Measurements from ENCODE around the gene SLFNL1. TPM values are rescaled to one million over a fixed set of nuclear protein-coding genes. Genes with fewer than 3 reads are reported as not detected.

The SLFNL1 gene
- polyA plus RNA-seq, 1 donor: 1.1 TPM

DNA sequence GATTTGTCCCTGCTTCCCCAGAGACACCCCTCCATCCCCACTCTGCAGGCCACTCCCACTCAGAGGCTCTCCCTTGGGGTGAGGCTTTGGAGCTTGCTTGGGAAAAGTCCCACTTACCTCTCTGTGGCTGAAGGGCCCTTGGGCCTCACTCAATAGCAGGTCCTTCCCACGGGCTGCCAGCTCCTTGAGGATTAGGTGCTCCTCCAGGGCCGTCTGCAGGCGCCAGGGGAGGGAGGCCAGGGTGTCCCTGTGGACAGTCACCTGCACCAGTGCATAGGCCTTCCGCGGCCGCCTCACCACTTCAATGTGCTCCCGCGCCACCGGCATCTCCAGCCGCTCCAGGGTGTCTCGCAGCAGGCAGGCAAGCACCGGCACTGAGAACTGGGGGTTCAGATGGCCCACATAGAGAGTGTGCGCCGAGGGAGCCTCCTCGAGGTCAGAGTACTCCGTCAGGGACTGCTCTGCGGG is 1.4 kb downstream of the SLFNL1 start:
- DNase-seq: no peak

DNA sequence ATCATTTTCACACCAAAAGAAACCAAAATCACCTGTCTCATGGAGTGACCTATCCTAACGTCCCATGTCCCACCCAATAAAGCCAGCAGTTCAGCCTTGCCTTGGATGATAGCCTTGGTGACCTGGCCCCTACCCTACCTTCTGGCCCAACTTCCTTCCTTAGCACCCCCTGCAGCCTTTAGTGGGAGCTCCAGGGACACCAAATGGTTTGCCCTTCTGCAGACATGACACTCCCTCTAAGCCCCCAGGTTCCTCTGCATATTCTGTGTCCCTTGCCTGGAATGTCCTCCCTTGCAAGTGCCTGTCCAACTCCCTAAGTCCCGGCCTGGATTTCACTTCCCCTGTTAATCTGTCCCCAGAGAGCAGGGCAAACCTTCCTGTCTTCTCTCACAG is 2.2 kb downstream of the SLFNL1 start:
- no peak for DNase-seq

DNA sequence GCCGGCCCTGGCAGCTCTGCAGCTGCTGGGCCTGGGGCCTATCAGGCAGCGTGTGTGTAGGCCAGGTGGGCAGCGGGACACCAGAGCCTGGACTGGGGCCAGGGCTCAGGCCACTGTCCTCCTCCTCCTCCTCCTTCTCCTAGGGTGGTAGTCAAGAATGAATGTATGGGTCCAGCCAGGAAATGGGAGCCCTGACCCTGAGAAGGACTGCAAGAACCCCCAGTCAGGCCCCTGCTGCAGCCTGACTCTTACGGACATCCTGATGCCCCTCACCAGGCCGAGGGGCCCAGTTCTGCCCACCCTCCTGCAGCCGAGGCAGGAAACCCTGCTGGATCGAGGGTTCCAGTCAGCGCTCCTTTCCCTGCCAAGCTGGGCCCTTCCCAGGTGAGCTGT is 3.5 kb downstream of the SLFNL1 start:
- DNase-seq: no peak

GRCh38 chr1:41017141-41018017 is 4.1 kb downstream of the SLFNL1 start:
- no peak for DNase-seq

DNA sequence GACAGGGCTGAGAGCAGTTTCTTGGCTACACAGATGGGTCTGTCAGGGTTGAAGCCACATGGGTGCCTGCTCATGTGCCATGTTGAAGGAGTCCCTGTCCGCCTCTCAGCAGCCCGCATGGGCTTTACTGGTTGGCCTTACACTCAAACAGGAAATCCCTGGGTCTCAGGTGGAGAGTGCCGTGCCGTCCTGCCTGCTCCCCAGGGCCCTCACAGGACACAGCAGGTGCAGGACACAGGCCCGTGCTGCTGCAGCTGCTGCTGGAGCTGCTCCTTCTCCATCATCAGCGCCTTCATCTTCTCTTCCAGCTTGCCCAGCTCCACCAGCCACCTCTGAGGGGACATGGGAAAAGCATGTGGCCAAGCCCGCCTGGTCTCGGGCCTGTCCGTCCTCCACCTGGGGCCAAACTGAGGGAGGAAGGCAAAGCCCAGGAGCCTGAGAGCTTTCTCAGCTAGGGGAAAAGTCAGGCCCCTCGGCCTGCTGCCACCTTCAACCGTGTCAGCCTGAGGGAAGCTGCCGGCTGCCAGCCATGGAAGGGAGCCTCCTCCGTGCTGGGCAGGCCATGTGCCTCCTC is 5.5 kb downstream of the SLFNL1 start:
- no peak for DNase-seq

DNA sequence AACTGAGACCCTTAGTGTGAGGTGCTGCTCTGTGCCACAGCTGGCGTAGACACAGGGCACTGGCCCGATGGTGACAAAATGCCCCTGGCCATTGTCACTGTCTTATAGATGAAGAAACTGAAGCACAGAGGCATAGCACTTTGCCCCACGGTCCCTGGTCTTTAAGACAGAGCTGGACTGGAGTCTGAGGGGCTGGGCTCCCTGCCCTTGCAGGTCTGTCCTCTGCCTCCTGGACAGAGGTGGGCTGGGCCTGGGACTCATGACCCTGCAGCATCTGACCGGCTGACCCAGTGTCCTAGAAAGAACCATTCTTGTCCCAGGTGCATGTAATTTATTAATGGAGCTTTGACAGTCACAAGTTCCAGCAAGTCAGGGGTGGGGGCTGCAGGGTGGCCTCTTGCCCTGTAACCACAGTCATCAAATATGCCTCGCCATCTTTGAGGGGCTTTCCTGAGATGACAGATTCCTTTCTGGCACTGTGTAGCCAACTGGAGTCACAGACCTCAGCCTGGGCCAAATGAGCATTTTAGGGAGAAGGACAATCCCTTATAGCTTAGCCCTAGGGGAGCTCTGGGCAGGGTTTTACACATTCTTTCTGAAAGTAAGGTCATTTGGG is 6.1 kb downstream of the SLFNL1 start:
- DNase-seq: no peak

- no peak for DNase-seq
Measured at GRCh38 chr1:41014871-41015270, 6.7 kb downstream of the SLFNL1 start.

DNA sequence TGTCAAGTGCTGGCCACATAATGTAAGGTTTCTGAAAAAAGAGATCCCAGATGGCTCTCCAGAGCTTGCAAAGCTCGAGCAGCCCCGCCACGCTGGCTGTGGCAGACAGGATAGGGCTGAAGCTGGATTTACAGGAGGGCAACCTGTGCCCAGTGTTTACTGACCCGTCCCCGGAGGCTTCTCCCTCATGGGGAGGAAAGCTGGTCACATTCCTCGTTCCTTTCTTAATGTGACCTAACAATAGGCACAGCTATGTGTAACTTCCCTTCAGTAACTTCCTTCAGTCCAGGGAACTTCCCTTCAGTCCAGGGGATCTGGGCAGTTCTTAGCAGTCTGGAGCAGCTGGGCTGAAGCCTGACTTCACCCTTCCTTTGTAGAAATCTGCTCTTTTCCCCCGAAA is 7.7 kb downstream of the SLFNL1 start:
- no peak for DNase-seq

GRCh38 chr1:41013024-41013423 is 8.5 kb downstream of the SLFNL1 start:
- no peak for DNase-seq

GRCh38 chr1:41010345-41010744 is 11.2 kb downstream of the SLFNL1 start:
- DNase-seq: no peak

DNA sequence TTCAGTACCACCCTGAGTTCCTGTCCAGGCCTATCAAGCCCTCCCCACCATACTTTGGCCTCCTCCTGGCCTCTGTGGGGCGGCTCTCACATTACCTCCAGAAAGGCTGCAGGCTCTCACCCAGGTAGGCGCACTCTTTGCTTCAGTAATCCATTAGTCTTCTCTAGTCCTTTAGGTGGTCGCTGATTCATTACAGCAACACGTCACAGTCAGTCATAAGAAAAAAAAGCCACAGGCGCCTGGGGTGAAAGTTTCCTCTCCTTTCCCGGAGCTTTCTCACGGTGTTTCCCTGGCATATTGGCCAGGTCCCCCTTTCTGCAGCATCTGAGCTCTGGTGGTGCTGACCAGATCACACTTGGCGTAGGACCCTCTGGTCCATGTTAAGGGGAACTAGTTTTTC is 12.1 kb downstream of the SLFNL1 start:
- DNase-seq: no peak

DNA sequence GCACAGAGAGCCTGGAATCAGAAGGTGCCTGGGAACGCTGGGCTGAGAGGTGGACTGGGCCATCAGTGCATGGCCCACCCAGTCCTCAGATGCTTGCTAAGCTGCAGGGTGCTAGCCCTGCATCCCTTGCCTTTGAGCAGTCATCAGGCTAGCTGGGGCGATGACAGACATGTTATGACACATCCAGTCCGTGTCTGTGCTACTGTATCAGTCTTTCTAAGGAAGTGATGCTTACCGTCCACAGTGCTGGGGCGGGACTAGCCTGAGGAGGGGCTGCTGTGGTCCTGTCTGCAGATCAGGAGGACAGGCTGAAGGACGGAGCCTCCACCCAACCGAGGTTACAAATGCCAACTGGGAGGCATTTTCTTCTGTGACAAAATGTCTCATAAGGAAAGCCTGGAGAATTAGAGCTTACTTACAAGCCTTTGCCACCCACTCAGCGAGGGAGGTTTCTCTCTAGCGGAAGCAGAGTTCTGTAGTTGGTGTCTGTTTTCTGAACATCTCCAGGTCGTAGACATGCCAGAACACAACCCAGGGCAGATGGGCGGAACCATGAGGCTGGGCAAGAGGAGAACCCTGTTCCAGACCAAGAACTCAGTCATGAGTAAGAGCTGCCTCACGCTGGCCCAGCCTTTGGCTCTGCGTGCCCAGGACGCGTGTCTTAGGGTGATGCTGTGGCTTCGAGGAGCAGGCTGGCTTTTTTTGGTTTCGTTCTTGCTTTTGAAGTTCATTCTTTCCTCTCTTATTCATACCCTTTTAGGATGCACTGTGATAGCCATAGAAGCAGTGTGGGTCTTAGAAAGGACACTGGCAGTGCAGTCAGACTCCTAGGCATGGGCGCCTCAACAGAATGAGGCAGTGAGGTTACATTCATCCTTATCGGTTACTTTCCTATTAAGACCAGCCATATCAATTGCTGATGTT is 14.3 kb downstream of the SLFNL1 start:
- DNase-seq: no peak

GRCh38 chr1:41005876-41006275 is 15.6 kb downstream of the SLFNL1 start:
- no peak for DNase-seq

DNA sequence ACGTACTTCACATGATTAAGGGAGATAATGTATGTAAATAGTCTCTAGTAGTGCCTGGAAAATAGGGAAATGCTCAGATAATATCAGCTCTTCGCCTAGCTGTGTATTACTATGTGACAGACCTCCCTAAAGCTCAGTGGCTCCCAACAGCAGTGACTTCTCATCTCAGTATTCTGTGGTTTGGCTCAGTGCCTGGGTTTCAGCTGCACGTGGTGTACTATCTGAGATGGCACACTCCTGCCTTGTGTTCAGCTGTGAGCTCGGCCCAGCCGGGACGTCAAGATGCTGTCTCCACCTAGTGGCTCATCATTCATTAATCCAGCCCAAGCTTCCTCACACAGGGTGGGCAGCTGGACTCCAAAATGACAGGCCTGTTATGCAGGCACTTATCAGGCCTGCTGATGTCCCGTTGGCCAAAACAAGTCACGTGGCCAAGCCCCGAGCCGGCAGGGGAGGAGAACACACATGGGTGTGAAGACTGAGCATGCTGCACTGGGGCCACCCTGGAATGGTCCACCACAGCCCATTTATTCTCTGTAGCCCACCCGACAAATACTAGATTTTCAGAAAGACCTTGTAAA is 17.8 kb downstream of the SLFNL1 start:
- peak; percentile 82 for DNase-seq

DNA sequence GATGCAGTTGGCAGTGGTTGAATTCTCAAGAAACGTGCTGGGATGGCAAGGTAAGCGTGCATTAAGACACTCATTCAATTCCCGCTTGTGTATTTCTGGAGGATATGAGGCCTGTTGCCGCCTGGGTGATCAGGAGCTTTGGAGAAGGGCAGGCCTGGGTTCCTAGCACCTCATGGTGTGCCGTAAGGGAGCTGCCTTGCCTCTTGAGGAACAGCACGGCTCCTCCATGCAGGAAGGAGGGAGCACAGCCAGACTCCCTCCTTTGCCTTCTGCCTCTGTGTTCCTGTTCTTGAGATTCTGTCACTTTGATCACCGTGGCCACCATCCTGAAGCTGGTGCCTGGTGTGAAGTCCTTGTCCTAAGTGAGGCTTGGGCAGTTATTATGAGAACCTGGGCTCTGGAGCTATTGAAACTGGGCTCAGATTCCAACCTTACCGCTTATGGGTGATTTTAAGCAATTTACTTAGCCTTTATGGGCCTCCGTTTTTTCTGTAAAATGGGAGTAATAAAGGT is 18.3 kb downstream of the SLFNL1 start:
- no peak for DNase-seq

DNA sequence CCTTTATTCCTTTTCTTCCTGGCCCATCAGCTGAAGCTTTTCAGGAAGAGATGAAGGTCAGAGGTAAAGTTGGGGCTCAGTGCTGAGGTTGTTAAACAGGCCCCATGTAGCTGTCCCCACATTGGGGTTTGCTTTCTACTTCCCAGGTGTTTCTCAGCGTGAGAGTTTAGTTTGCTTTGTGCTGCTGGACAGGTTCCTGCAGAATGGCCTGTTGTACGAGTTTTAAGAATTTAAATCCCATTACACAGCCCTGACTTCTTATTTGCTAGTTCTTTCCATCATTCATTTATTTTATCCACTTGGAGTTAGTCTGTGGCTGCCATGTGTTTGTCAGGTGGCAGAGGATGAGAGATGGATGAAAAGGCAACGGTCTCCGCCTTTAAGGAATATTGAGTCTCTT is 22.9 kb downstream of the SLFNL1 start:
- DNase-seq: no peak

DNA sequence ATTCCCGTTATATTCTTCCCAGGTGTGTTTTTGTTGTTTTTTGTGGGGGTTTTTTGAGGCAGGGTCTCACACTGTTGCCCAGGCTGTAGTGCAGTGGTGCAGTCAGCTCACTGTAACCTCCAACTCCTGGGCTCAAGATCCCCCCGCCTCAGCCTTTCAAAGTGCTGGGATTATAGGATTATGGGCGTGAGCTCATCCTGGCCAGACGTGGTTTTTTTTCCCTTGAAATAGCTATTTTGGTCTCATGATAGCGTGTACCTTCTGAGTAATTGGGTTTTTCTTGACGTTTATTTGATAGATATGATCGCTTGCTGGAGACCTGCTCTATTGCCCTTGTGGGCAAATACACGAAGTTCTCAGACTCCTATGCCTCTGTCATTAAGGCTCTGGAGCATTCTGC is 24.4 kb downstream of the SLFNL1 start:
- no peak for DNase-seq

GRCh38 chr1:40989066-40989465 is 32.5 kb downstream of the SLFNL1 start:
- DNase-seq: no peak

GRCh38 chr1:40988280-40988679 is 33.2 kb downstream of the SLFNL1 start:
- no peak for DNase-seq

DNA sequence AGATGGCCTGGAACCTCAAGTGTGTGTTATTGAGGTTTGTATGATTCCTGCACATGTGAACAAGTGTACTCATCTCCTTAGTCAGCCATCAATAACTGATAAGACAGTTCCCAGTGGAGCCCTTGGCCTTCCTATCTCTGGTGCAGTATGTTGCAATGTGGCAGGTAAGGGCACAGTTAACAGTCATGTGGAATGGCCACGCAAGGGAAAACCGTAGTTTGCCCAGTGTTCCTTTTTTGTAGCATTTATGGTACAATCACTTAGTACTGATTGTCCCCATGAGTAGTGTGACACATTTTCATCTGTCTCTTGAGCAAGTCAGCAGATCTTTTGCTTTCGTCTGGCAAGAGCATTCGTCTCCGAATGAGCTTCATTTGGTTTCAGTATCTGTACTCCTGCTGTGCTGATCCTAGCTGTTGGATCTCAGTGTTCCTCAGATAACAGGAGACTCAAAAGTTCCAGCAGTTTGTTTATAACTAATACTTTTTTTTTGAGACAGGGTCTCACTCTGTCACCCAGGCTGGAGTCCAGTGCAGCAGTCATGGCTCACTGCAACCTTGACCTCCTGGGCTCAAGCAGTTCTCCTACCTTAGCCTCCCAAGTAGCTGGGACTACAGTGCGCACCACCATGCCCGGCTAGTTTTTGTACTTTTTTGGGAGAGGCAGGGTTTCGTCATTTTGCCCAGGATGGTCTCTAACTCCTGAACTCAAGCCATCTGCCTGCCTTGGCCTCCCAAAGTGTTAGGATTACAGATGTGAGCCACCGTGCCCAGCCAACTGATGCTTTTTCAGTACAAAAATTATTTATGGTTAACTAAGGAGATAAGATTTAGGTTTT is 33.9 kb downstream of the SLFNL1 start:
- no peak for DNase-seq

DNA sequence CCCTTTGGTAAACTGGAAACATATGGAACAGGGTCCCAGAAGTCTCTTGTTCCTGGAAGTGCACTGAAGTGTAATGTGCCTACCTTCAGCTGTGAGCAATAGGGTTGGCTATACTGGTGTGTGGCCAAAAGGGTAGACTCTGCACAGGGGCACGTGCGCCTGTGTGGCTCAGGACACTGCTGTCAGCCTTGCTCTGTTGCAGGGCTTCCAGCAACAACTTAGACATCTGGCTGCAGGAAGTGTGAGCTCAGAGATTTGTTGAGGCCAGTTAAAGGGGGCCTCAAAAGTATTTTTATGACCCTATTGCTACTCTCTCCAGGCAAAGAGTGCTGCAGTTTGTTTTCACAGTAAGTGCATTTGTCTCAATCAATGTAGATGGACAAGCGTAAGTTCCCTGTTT is 34.6 kb downstream of the SLFNL1 start:
- DNase-seq: no peak

Data from left kidney (tissue), 2 donors.